Smooth muscle cell of the brain vasculature (primary cell): Measurements from ENCODE around the gene PKP2.
"Not testable (repeated sequence)": the region's sequence is repeated elsewhere in the genome, so short reads cannot be mapped to it uniquely, and the experiment has no call there.

ENCODE experiments used
- DNase-seq: peaks from one replicate; pipeline ENCODE4 v3.0.0-alpha.2; 2012; ENCODE audit warnings: low read depth, low spot score

The PKP2 gene

DNA sequence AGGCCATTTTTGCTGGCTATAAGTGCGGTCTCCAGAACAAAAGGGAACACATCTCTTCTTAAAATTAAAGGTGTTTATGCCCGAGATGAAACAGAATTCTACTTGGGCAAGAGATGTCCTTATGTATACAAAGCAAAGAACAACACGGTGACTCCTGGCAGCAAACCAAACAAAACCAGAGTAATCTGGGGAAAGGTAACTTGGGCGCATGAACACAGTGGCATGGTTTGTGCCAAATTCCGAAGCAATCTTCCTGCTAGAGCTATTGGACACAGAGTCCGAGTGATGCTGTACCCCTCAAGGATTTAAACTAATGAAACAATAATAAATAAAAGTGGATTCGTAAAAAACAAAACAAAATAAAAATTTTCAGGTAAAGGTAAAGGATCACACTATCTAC is 33.4 kb downstream of the PKP2 start:
- no peak for DNase-seq

GRCh38 chr12:32861658-32862057 is 34.9 kb downstream of the PKP2 start:
- not testable (repeated sequence) for DNase-seq

DNA sequence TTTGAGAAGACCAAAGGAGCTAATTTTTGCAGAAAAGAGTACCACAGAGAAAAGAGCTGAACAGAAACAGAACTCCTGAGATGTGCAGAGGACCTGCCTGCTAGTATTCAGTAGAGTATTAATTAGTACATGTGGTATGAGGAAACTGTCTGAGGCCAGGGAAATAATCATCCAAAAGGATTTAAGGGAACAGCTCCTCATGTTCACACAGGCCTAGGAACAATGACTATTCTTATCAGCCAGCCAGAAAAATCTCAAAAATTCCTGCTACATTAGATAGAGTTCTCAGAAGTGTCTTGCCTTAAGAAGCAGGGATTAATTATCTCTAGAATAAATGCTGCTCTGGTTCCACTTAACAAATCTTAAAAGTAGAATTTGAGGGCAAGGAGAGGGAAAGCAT is 36.4 kb downstream of the PKP2 start:
- no peak for DNase-seq

DNA sequence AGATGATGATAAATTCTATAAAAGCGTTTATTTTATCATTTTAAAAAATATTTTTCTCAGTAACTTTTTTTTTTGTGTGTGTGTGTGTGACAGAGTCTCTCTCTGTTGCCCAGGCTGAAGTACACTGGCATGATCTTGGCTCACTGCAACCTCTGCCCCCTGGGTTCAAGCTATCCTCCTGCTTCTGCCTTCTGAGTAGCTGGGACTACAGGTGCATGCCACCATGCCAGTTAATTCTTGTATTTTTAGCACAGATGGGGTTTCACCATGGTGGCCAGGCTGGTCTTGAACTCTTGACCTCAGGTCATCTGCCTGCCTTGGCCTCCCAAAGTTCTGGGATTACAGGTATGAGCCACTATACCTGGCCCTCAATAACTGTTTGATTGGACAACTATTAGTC is 37.2 kb downstream of the PKP2 start:
- no peak for DNase-seq

- DNase-seq = no peak
These were observed 41.9 kb downstream of the PKP2 start for GRCh38 chr12:32854716-32855115.

GRCh38 chr12:32854097-32854496 is 42.5 kb downstream of the PKP2 start:
- DNase-seq = no peak

DNA sequence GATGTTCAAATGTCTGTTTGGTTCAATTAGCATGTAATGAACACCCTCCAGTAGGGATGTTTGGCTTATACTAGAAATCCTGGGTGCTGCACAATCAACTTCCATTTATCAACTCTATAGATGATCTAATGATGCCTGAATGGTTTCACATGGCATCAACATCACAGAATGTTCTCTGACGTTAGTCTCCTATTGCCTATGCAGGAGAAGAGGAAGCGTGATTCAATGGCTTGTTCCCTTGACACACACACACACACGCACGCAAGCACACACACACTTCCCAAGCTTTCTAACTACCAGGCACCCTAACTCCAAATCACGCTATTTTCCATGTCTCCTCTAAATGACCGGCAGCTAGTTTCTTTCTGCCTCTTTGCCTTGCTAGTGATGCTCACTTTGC is 49.3 kb downstream of the PKP2 start:
- DNase-seq = no peak

DNA sequence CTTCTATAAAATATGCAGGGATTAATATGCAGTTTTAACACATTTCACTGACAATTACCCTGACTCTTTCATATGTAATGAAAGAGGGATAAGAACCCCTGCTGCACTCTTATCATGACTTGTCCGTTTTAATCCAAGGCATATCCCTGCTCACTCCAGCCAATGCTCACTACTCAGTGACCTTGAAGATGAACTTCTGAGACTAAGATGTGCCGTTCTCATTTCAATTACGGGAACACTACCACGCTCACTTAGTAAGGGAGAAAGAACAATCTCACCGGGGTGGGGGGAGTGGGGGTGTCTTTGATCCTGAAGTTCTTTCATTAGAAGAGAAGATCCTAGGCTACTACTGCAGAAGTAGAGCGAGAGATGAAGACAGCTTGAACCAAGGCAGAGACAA is 50.5 kb downstream of the PKP2 start:
- DNase-seq = no peak

GRCh38 chr12:32843528-32844095 is 53.0 kb downstream of the PKP2 start:
- DNase-seq = no peak

DNA sequence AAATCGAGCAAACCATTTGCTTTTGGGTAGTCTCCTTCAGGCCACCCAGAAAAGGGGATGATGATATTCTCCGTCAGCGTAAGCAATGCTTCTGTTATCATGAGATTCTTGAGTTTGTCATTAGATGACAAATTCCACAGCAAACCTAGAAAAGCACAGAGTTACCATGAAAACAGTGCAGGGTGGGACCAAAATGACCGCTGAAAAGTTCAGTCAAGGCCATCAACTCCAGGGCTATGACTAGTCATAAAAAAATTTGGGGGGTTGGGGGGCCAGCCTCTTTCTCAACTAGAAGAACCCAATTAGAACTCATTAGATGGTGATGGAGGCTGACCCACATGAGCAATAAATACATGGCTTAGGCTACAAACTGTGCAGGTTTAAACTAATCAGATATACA is 55.5 kb downstream of the PKP2 start:
- no peak for DNase-seq

DNA sequence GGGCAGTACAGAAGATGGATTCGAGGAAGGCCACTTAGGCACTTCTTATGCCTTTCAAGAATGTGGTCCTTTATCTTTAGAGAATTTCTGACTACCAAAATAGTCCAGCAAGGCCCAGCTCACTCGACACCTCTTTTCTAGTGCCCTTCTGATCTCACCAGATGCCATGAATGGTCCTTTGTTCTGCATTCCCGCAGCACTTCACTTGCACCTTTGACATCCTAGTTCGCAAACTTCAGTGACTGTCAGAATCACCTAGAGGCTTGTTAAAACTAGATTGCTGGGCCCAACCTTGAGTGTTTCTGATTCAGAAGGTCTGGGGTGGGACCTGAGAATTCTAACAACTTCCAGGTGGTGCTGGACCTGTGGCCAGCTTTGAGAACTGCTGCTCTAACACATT is 56.7 kb downstream of the PKP2 start:
- DNase-seq = no peak

DNA sequence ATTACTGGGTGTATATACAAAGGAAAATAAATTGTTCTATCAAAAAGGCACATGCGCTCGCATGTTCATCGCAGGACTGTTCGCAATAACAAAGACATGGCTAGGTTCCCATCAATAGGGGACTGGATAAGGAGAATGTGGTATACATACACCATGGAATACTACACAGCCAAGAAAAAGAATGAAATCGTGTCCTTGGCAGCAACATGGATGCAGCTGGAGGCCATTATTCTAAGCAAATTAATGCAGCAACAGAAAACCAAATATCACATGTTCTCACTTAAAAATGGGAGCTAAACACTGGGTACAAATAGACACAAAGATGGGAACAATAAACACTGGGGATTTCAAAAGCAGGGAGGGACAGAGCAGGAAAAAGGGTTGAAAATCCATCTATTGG is 58.6 kb downstream of the PKP2 start:
- DNase-seq = no peak

GRCh38 chr12:32836710-32837109 is 59.9 kb downstream of the PKP2 start:
- no peak for DNase-seq

DNA sequence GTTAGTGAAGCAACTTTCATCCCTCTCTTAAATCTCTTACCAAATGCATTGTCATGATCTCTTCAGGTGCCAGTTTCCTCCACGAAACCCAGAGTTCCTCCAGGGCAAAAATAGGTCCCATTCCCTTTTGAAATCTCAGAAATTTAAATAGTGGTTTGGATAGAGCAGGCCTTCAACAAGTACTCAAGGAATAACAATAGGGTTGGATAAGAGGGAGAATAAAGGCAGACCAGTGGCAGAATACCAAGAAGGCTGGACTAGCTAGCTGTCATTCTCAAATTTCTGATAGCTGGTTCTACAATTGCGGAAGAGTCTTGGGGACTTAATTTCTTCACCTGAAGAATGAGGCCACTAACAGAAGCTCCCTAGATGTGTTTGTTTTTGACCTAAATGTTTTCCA is 62.5 kb downstream of the PKP2 start:
- no peak for DNase-seq

DNA sequence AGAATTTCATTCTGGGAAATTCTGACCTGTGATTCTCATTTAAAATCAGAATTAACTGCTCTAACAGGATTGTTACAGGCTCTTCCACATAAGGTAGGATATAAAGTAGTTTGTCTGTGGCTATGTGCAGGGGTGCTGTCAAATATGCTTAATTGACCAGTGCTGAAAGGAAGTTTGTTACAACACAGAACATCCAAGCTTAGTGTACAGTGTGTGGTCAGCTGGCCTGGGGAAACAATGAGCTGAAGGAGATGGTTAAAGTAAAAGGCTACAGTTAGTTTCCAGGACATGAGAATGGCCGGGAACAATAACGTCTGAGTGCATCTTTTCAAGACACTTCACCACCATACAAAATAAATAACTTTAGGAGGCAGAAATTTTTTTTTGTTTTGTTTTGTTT is 68.0 kb downstream of the PKP2 start:
- no peak for DNase-seq

DNA sequence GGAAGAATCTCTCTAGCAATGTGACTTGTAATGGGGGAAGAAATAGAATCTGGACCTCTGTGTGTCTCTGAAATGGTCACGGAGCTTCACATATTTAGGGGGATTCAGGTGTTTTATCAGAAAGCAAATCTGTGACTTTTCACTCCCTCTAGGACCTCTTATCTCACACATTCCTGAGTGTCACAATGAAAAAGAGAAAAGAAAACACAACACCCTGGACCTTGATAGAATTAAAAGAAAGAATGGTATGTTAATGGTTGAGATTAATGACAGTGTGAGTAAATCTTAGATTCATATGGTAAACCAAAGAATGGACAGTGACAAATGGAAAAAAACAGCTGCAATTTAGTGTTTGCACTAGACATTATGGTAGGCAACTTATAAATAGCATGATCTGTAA is 68.5 kb downstream of the PKP2 start:
- DNase-seq = no peak

GRCh38 chr12:32826807-32827412 is 69.7 kb downstream of the PKP2 start:
- no peak for DNase-seq

- no peak for DNase-seq
These were observed 72.0 kb downstream of the PKP2 start for GRCh38 chr12:32824596-32824995.

DNA sequence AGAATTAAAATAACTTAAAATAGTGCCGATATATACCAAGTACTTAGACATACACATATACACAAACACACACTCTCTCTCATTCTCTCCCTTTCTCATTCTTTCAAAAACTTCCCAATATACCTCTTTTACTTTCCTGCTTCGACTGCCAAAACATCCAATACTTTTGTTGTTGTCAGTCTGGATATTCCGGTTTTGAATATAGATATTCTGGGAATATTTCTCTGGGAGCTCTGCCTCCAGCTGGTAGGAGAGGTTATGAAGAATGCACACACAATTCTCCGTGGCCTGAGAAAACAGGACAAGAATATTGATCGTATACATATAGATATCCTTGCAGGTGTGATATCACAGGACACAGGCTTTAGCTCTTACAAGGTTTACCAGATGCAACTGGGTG is 74.2 kb downstream of the PKP2 start:
- DNase-seq = no peak

DNA sequence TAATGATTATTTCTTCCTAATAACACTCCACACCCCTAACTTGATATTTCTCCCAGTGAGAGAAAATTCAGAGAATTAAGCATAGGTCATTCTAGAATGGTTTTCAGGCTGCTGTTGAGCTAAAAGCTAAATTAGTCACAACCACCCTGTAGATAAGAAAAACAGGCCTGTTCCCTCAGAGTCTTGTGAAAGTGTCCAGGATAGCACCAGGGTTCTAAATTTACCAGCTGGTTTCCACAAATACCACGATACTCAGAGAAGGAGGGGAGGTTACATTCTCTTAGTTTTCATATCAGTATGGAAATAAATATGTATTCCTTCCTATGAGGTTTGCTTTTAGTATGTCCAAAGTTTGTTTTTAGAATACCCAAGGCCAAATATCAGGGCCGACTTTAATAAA is 74.9 kb downstream of the PKP2 start:
- no peak for DNase-seq

DNA sequence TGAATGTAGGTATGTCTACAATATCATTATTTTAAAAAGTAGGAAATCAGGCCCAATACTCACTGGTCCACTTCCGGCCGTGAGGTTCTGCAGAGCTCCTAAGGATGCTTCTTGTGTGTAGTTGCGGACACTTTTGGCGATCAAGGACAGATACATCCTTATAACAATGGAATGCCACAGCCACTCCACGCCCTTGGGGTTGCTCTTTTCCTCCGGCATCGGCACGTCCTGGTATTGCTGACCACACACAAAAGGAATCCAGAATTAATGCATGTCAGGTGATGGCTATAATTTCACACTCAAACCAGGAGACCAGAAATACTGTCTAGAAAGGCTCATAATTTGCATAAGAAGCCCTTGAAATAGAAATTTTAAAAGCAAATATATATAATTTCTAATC is 75.3 kb downstream of the PKP2 start:
- DNase-seq = no peak

GRCh38 chr12:32820376-32820931 is 76.1 kb downstream of the PKP2 start:
- no peak for DNase-seq

DNA sequence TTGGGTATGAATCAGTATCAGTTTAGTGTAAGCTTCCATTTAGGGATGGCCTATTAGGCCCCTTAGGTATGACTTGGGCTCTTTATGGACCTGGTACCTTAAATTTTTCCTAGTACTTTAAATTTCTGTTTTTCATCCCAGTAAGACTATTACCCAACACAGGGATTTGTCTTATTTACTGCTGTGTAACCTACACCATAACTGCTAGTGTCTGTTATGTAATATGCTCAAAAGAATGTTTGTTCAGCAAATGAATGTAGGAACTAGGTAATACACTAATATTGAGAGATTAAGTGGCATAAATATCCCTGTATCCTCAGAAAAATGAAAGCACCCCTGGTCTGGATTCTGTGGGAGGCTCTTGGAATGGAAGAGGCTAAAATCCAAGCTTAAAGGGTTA is 77.2 kb downstream of the PKP2 start:
- no peak for DNase-seq
